Calu3 (cell line): ENCODE data around the gene PBX1. TPM values are rescaled to one million over a fixed set of nuclear protein-coding genes. Genes with fewer than 3 reads are reported as not detected.

Experiments used
- BruUV-seq: library from RNA; stranded (reverse); fragments of 400-500 nt; replicated peaks from 2 replicates; lab custom pipeline; 2021; lab: Mats Ljungman, UMichigan
- CTCF ChIA-PET: fragments of 300-600 bp; sonication (Branson Sonifier 250); formaldehyde crosslinking; loops from one replicate; lab custom pipeline; 2022; ENCODE audit warnings: antibody characterized with exemption; lab: Charles Lee
- DNase-seq: peaks from one replicate; pipeline ENCODE4 v3.0.0; 2022
- H3K27ac Mint-ChIP-seq: one replicate; pipeline ENCODE4 v1.8.0; 2022; ENCODE audit warnings: mixed read lengths; ENCODE audit not compliant: unreplicated experiment
- H3K27me3 Mint-ChIP-seq: one replicate; pipeline ENCODE4 v1.8.0; 2022; ENCODE audit warnings: mixed read lengths; ENCODE audit not compliant: unreplicated experiment
- H3K36me3 Mint-ChIP-seq: one replicate; pipeline ENCODE4 v1.8.0; 2022; ENCODE audit warnings: mild to moderate bottlenecking, moderate library complexity, mixed read lengths; ENCODE audit not compliant: insufficient read depth, unreplicated experiment
- H3K4me1 Mint-ChIP-seq: one replicate; pipeline ENCODE4 v1.8.0; 2022; ENCODE audit warnings: mild to moderate bottlenecking, low read depth, mixed read lengths; ENCODE audit not compliant: unreplicated experiment
- H3K4me3 Mint-ChIP-seq: one replicate; pipeline ENCODE4 v1.8.0; 2022; ENCODE audit warnings: mild to moderate bottlenecking, low read depth, moderate library complexity, mixed read lengths; ENCODE audit not compliant: unreplicated experiment
- H3K9me3 Mint-ChIP-seq: one replicate; pipeline ENCODE4 v1.8.0; 2022; ENCODE audit warnings: low read depth, mixed read lengths; ENCODE audit not compliant: unreplicated experiment
- intact Hi-C: fragments of 100-400 bp; cut with micrococcal nuclease; formaldehyde crosslinking; loops from one replicate; pipeline ENCODE4 v1.10.0; 2022; ENCODE audit not compliant: unreplicated experiment
- total RNA-seq: library from RNA; stranded (reverse); gene quantifications from 2 replicates; pipeline ENCODE4 v1.2.3, GENCODE V29; 2022
- TF ChIP-seq, protein P1 (sequence below): fragments of 200-600 bp; IDR thresholded peaks from one replicate; pipeline ENCODE4 v1.8.0; 2022; ENCODE audit warnings: antibody characterized with exemption; ENCODE audit not compliant: unreplicated experiment

PBX1 gene
- total RNA-seq, 1 experiment from 2014 or later = 22.5 TPM

DNA sequence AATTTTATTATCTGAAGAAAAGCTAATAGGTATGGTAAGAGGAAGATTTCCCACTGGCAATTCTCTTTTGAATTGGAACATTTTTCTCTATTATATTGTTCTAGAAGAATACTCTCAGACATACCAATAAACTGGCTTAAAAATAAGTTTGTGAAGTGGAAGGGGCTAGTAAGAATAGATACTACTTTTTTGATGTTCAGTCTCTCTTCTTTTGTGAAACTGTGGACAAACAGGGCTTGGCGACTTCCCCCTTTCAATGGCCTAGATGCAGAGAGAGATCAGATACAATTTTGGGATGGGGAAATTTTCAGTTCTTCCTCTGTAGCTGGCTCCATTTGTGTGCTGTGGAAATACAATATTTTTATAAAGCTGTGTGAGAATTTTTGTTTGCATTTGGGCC is 2.5 kb downstream of the PBX1 start:
- no peak for DNase-seq

DNA sequence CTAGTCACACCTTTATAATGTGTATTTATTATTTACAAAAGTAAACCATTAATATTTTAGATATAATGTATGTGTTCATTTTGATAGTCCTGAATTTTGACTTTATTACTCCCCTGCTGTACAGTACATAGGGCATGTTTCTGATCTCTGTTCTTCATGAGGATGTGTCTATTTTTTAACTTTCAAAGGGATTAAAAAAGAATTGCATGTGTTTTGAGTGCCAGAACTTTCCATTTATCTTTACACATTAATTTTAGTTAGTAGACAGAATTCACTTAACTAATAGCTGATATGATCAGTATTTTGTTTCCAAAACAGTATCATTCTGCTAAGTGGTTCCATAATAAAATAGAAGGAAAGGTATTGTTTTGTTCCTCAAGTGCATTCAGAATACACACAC is 3.1 kb downstream of the PBX1 start:
- CTCF ChIA-PET = no interaction called here
- Mint-ChIP-seq H3K36me3 (peaks cover 27% of the 10 kb centered on the region), H3K9me3 (no peaks in the 10 kb centered on the region), H3K27me3 (no peaks in the 10 kb centered on the region), H3K4me1 (peaks cover 9% of the 10 kb centered on the region), H3K4me3 (peak overlapping the region; percentile 73), H3K27ac (no peak overlapping the region)
- intact Hi-C loops = no loop called here
- DNase-seq = no peak
- BruUV-seq = no TSS peak
- TF ChIP-seq, protein P1, sequence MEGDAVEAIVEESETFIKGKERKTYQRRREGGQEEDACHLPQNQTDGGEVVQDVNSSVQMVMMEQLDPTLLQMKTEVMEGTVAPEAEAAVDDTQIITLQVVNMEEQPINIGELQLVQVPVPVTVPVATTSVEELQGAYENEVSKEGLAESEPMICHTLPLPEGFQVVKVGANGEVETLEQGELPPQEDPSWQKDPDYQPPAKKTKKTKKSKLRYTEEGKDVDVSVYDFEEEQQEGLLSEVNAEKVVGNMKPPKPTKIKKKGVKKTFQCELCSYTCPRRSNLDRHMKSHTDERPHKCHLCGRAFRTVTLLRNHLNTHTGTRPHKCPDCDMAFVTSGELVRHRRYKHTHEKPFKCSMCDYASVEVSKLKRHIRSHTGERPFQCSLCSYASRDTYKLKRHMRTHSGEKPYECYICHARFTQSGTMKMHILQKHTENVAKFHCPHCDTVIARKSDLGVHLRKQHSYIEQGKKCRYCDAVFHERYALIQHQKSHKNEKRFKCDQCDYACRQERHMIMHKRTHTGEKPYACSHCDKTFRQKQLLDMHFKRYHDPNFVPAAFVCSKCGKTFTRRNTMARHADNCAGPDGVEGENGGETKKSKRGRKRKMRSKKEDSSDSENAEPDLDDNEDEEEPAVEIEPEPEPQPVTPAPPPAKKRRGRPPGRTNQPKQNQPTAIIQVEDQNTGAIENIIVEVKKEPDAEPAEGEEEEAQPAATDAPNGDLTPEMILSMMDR = no peak

More for the DNA sequence above, 2.5 kb downstream of the PBX1 start:
- Mint-ChIP-seq H3K27ac (peak overlapping the region; percentile 75), H3K4me1 (peaks cover 13% of the 10 kb centered on the region), H3K36me3 (peaks cover 27% of the 10 kb centered on the region), H3K4me3 (peak overlapping the region; percentile 73), H3K9me3 (no peaks in the 10 kb centered on the region), H3K27me3 (no peaks in the 10 kb centered on the region)
- CTCF ChIA-PET = no interaction called here
- TF ChIP-seq, protein P1 = no peak
- intact Hi-C loops = no loop called here
- BruUV-seq = no TSS peak

DNA sequence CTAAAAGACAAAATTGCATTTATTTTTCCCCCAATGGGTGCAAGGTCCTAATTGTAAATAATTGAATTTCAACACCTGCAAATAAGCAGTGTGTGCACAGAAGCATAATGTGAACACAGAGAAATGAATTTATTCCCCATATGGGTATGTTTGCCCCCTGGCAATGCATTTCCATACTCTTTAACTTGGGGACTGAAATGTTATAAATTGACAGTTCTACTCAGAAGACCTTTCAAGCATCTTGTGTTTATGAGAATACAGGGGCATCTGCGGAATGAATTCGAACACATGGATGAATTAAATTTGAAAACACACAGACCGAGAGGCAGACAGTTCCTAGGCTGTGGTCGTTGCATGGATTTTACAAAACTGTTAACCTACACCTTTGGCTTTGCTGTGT is 3.5 kb downstream of the PBX1 start:
- intact Hi-C loops = no loop called here
- TF ChIP-seq, protein P1 = no peak
- BruUV-seq = no TSS peak
- no peak overlapping the region for H3K27ac Mint-ChIP-seq
- CTCF ChIA-PET = no interaction called here
- H3K4me3 Mint-ChIP-seq = no peak overlapping the region
- H3K36me3 Mint-ChIP-seq = peaks cover 27% of the 10 kb centered on the region
- no peaks in the 10 kb centered on the region for H3K9me3 Mint-ChIP-seq
- peaks cover 6% of the 10 kb centered on the region for H3K4me1 Mint-ChIP-seq
- H3K27me3 Mint-ChIP-seq = no peaks in the 10 kb centered on the region
- no peak for DNase-seq

DNA sequence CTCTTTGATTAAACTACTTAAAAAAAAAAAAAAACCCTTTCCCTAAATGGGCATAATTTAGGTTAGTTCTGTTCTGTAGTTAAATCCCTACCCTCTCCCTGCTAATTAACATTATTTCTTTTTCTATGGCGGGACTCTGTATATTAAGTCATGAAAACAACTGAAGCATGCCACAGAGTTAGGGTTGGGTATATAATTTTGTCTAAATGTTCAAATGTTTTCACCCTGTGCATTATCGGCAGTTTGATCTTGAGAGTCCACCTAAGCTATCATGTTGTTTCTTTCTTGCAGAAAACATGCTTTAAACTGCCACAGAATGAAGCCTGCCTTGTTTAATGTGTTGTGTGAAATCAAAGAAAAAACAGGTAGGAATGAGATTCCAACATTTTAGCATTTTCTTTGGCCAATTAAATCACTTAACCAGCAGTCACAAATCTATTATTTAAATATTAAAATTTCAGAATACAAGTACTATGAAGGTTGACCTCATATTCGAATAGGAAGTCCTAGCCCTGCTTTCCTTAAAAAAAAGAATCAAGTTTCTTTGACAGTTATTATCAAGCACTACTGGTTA is 4.0 kb downstream of the PBX1 start:
- H3K4me3 Mint-ChIP-seq = no peak overlapping the region

More for the DNA sequence above, 4.0 kb downstream of the PBX1 start:
- peaks cover 27% of the 10 kb centered on the region for H3K36me3 Mint-ChIP-seq
- TF ChIP-seq, protein P1 = no peak
- intact Hi-C loops = no loop called here
- DNase-seq = no peak
- CTCF ChIA-PET = no interaction called here
- peaks cover under 1% of the 10 kb centered on the region for H3K4me1 Mint-ChIP-seq
- no peak overlapping the region for H3K27ac Mint-ChIP-seq
- no TSS peak for BruUV-seq
- H3K9me3 Mint-ChIP-seq = no peaks in the 10 kb centered on the region
- H3K27me3 Mint-ChIP-seq = no peaks in the 10 kb centered on the region
